HepG2 (cell line): ENCODE results near the gene CERS1. TPM values are rescaled to one million over a fixed set of nuclear protein-coding genes. Genes with fewer than 3 reads are reported as not detected.

ENCODE experiments used
- ATAC-seq: fragments of 200-7000 bp; cut with Tn5 transposase; 3 replicates; pipeline ENCODE4 v1.9.1; 2020; ENCODE audit warnings: mild to moderate bottlenecking, moderate library complexity
- BruUV-seq: library from RNA; stranded (reverse); fragments of 400-500 nt; replicated peaks from 2 replicates; lab custom pipeline; 2021; lab: Mats Ljungman, UMichigan
- CTCF ChIA-PET: fragments of 300-600 bp; formaldehyde crosslinking; extraction: SDS; loops from one replicate; lab custom pipeline; 2021; ENCODE audit warnings: low total read pairs, inconsistent platforms, low intra/inter-chr PET ratio; lab: Yijun Ruan, JAX
- POLR2A ChIA-PET: fragments of 350-600 bp; sonication (Branson Sonifier 250); formaldehyde crosslinking; loops from one replicate; lab custom pipeline; 2020; ENCODE audit warnings: antibody characterized with exemption, inconsistent platforms; lab: Yijun Ruan, JAX
- DNase-seq: peaks from one replicate; pipeline ENCODE4 v3.0.0-alpha.2; 2015; ENCODE audit warnings: low spot score
- FAIRE-seq: peaks from 3 replicates; lab custom pipeline; 2011; peaks lifted over from hg19 to GRCh38; lab: Jason Lieb, UNC
- H2AFZ ChIP-seq: one replicate; pipeline ENCODE4 v1.6.1; 2011; ENCODE audit warnings: low read length, inconsistent platforms
- H3K27ac ChIP-seq: fragments of 300-600 bp; 3 replicates; pipeline ENCODE4 v1.8.0; 2011; ENCODE audit warnings: mixed run types, mild to moderate bottlenecking, mixed read lengths, low read length, inconsistent platforms; ENCODE audit not compliant: insufficient read depth; ENCODE audit errors: extremely low read length
- H3K27me3 ChIP-seq, 2 experiments: fragments of 200-600 bp in 1 of 2; 2 replicates in 1 of 2; 3 replicates in 1 of 2; pipeline versions ENCODE4 v1.6.0 to v1.8.0; 2011; ENCODE audit warnings: low read length in 2 of 2, mild to moderate bottlenecking in 2 of 2, moderate library complexity in 2 of 2, inconsistent platforms in 1 of 2; ENCODE audit not compliant: insufficient read depth in 2 of 2, control insufficient read depth in 1 of 2
- H3K36me3 ChIP-seq, 2 experiments: fragments of 200-600 bp in 1 of 2; replicated peaks in 1 of 2; 2 replicates in 1 of 2; 3 replicates in 1 of 2; pipeline versions ENCODE4 v1.5.1 to v1.8.0; 2011; ENCODE audit warnings: low read length in 2 of 2, inconsistent platforms in 1 of 2; ENCODE audit not compliant: insufficient read depth in 2 of 2, control insufficient read depth in 1 of 2
- H3K4me1 ChIP-seq: 2 replicates; pipeline ENCODE4 v1.5.1; 2012; ENCODE audit warnings: low read length, inconsistent platforms; ENCODE audit not compliant: insufficient read depth
- H3K4me2 ChIP-seq: 2 replicates; pipeline ENCODE4 v1.6.0; 2011; ENCODE audit warnings: low read depth, low read length, inconsistent platforms
- H3K4me3 ChIP-seq, 3 experiments: fragments of 200-600 bp in 1 of 3; sonication (generic), shearing (Covaris generic) in 1 of 3; replicated peaks in 1 of 3; 2 replicates each; pipeline ENCODE4 v1.5.1; 2011 to 2016; ENCODE audit warnings: low read length in 3 of 3, inconsistent platforms in 2 of 3, low read depth in 2 of 3, mild to moderate bottlenecking in 2 of 3, control low read depth in 1 of 3, mixed read lengths in 1 of 3; ENCODE audit not compliant: insufficient read depth in 1 of 3
- H3K79me2 ChIP-seq: one replicate; pipeline ENCODE4 v1.6.1; 2011; ENCODE audit warnings: low read length, inconsistent platforms; ENCODE audit not compliant: insufficient read depth
- H3K9ac ChIP-seq: 2 replicates; pipeline ENCODE4 v1.6.0; 2011; ENCODE audit warnings: mild to moderate bottlenecking, low read depth, low read length, inconsistent platforms; ENCODE audit not compliant: insufficient read depth
- H3K9me3 ChIP-seq: 2 replicates; pipeline ENCODE4 v1.5.1; 2012; ENCODE audit warnings: mild to moderate bottlenecking, low read length
- H4K20me1 ChIP-seq: 2 replicates; pipeline ENCODE4 v1.6.0; 2011; ENCODE audit warnings: inconsistent platforms, mild to moderate bottlenecking, low read length, moderate library complexity; ENCODE audit not compliant: insufficient read depth
- AGO2 ChIP-seq: fragments of 200-400 bp; formaldehyde crosslinking; optimal IDR thresholded peaks from 2 replicates; pipeline ENCODE3; 2017; ENCODE audit warnings: mild to moderate bottlenecking, low read depth, low read length, moderate library complexity
- ARID5B ChIP-seq: IDR thresholded peaks from 2 replicates; pipeline ENCODE4 v1.4.0; 2020; ENCODE audit warnings: mild to moderate bottlenecking, missing genetic modification reagents
- CSRNP1 ChIP-seq: sonication (generic); formaldehyde crosslinking; IDR thresholded peaks from 2 replicates; pipeline ENCODE4 v1.8.1; 2023; ENCODE audit warnings: mild to moderate bottlenecking, missing genetic modification reagents
- E2F1 ChIP-seq: sonication (generic); formaldehyde crosslinking; IDR thresholded peaks from 2 replicates; pipeline ENCODE4 v1.5.0; 2020; ENCODE audit warnings: missing genetic modification reagents
- KDM5B ChIP-seq: sonication (generic); formaldehyde crosslinking; IDR thresholded peaks from 2 replicates; pipeline ENCODE4 v1.4.0; 2020; ENCODE audit warnings: missing genetic modification reagents, mild to moderate bottlenecking, borderline replicate concordance
- KLF15 ChIP-seq: sonication (generic); formaldehyde crosslinking; IDR thresholded peaks from 2 replicates; pipeline ENCODE4 v1.8.1; 2023; ENCODE audit warnings: borderline replicate concordance, mild to moderate bottlenecking, inconsistent platforms, missing genetic modification reagents, mixed read lengths
- NFRKB ChIP-seq: fragments of 450-650 bp; IDR thresholded peaks from 2 replicates; pipeline ENCODE4 v1.6.1; 2017
- RAD21 ChIP-seq: fragments of 450-650 bp; formaldehyde crosslinking; IDR thresholded peaks from 2 replicates; pipeline ENCODE4 v1.5.0; 2020; ENCODE audit warnings: mild to moderate bottlenecking
- RBM22 ChIP-seq: fragments of 200-400 bp; formaldehyde crosslinking; optimal IDR thresholded peaks from 2 replicates; pipeline ENCODE3; 2017; ENCODE audit warnings: mild to moderate bottlenecking, low read length, moderate library complexity
- SAP130 ChIP-seq: IDR thresholded peaks from 2 replicates; pipeline ENCODE4 v1.6.1; 2016; ENCODE audit warnings: low read depth
- STAG1 ChIP-seq: sonication (generic); formaldehyde crosslinking; IDR thresholded peaks from 2 replicates; pipeline ENCODE4 v1.4.0; 2020; ENCODE audit warnings: missing genetic modification reagents
- TARDBP ChIP-seq: sonication (generic); formaldehyde crosslinking; IDR thresholded peaks from 2 replicates; pipeline ENCODE4 v1.8.0; 2022; ENCODE audit warnings: mild to moderate bottlenecking, missing genetic modification reagents
- TFAP4 ChIP-seq: sonication (generic); IDR thresholded peaks from 2 replicates; pipeline ENCODE4 v1.6.1; 2016; ENCODE audit warnings: low read depth, borderline replicate concordance
- ZMAT5 ChIP-seq: sonication (generic); formaldehyde crosslinking; IDR thresholded peaks from 2 replicates; pipeline ENCODE4 v1.5.0; 2020; ENCODE audit warnings: mild to moderate bottlenecking, low read depth, missing genetic modification reagents, borderline replicate concordance
- ZNF124 ChIP-seq: sonication (generic); formaldehyde crosslinking; IDR thresholded peaks from 2 replicates; pipeline ENCODE4 v1.4.0; 2020; ENCODE audit warnings: missing genetic modification reagents
- ZNF562 ChIP-seq: sonication (generic); formaldehyde crosslinking; IDR thresholded peaks from 2 replicates; pipeline ENCODE4 v1.8.0; 2022; ENCODE audit warnings: missing genetic modification reagents, borderline replicate concordance
- ZNF775 ChIP-seq: sonication (generic); formaldehyde crosslinking; IDR thresholded peaks from 2 replicates; pipeline ENCODE4 v1.4.0; 2020; ENCODE audit warnings: missing genetic modification reagents, mild to moderate bottlenecking, moderate library complexity, borderline replicate concordance
- WGBS: methylation state at CpG from one replicate; pipeline ENCODE4 v1.1.6; 2017; ENCODE audit warnings: low lambda C conversion rate; 5-methylcytosine and 5-hydroxymethylcytosine counted together
- in situ Hi-C: cut with HindIII; loops from 2 replicates; pipeline ENCODE4 v1.10.0; 2017; ENCODE audit warnings: low pct_unique_long_range_greater_than_20kb; ENCODE audit not compliant: extremely low pct_ligation_motif_present
- intact Hi-C: fragments of 100-400 bp; cut with micrococcal nuclease; formaldehyde crosslinking; loops from one replicate; pipeline ENCODE4 v1.10.0; 2022; ENCODE audit not compliant: unreplicated experiment
- polyA plus RNA-seq, 8 experiments: library from polyadenylated mRNA; depleted of rRNA in 3 of 8; stranded (reverse) in 7 of 8; unstranded in 1 of 8; fragments of >200 nt; fragmentation: Illumina TruSeq in 4 of 8; extraction: Trizol in 4 of 8; gene quantifications; 2 replicates each; pipeline versions ENCODE4 v1.2.1 to v1.2.3, GENCODE V29; 2011 to 2016; ENCODE audit warnings: low read depth in 4 of 8, missing spikeins in 1 of 8, mixed read lengths in 1 of 8; ENCODE audit not compliant: insufficient read depth in 1 of 8
- total RNA-seq, 5 experiments: library from RNA; depleted of rRNA; stranded (reverse); fragments of >200 nt; fragmentation: Illumina TruSeq; extraction: Trizol; gene quantifications; 2 replicates each; pipeline ENCODE4 v1.2.3, GENCODE V29; 2016; ENCODE audit warnings: low read depth in 1 of 5

The CERS1 gene
- total and polyA plus RNA-seq, 2 of the 13 experiments (the other 11 are each of a cell fraction or from before 2014, with no cell fraction given): 4.6 to 9.8 TPM

- Histone ChIP-seq H3K9me3 (no peaks in the 10 kb centered on the region), H3K4me3 (no peak overlapping the region), H3K27ac (no peak overlapping the region), H3K4me2 (no peak overlapping the region), H2AFZ (no peak overlapping the region), H3K36me3 (peaks cover 73 to 98% of the 10 kb centered on the region in 2 experiments), H3K9ac (no peak overlapping the region), H4K20me1 (peaks cover 19% of the 10 kb centered on the region; the same call in 1 of the 2 replicates), H3K4me1 (no peaks in the 10 kb centered on the region), H3K79me2 (peaks cover 10% of the 10 kb centered on the region), H3K27me3 (no peaks in the 10 kb centered on the region)
- in situ Hi-C loops (no loop called here), intact Hi-C loops (no loop called here)
- BruUV-seq: no TSS peak
- WGBS: 95% methylated on average over 10 of the region's 17 CpGs
- no peak for FAIRE-seq
- ChIA-PET CTCF (no interaction called here), POLR2A (no interaction called here)
- no peak for TF ChIP-seq ZNF775 (CRISPR knock-in tag)
- no peak for TF ChIP-seq TFAP4
- TF ChIP-seq ZMAT5 (CRISPR knock-in tag): no peak
- TF ChIP-seq RAD21: no peak
- TF ChIP-seq CSRNP1 (CRISPR knock-in tag): no peak
- TF ChIP-seq ARID5B (CRISPR knock-in tag): no peak
- TF ChIP-seq RBM22: peak; percentile 21
- no peak for TF ChIP-seq SAP130 (CRISPR knock-in tag)
- no peak for TF ChIP-seq E2F1 (CRISPR knock-in tag)
- TF ChIP-seq KDM5B (CRISPR knock-in tag): no peak
- peak; percentile 33 for TF ChIP-seq STAG1 (CRISPR knock-in tag)
- no peak for TF ChIP-seq ZNF124 (CRISPR knock-in tag)
- no peak for TF ChIP-seq NFRKB
- TF ChIP-seq TARDBP: no peak
- TF ChIP-seq ZNF562: no peak
- TF ChIP-seq AGO2: peak; percentile 81
- TF ChIP-seq KLF15 (CRISPR knock-in tag): no peak
- peak; percentile 52 for ATAC-seq
- DNase-seq: no peak
Observed at GRCh38 chr19:18853755-18854427, 42.1 kb downstream of the CERS1 start.
